Daoy (cell line): ENCODE results near the gene KCNG2. TPM values are rescaled to one million over a fixed set of nuclear protein-coding genes. Genes with fewer than 3 reads are reported as not detected.

Experiments used
- DNase-seq: peaks from one replicate; pipeline ENCODE4 v3.0.0-alpha.2; 2015; ENCODE audit warnings: low read depth
- total RNA-seq: library from RNA; depleted of rRNA; stranded (reverse); fragments of >200 nt; shearing (Covaris generic); gene quantifications from 2 replicates; pipeline ENCODE4 v1.2.3, GENCODE V29; 2014; rRNA removed

The KCNG2 gene
- total RNA-seq, 1 experiment from 2014 or later, result not detected

GRCh38 chr18:79940814-79941472 lies 143.2 kb downstream of the KCNG2 start:
- no peak for DNase-seq

GRCh38 chr18:79941473-79942119 lies 143.9 kb downstream of the KCNG2 start:
- no peak for DNase-seq

GRCh38 chr18:79942211-79942610 lies 144.5 kb downstream of the KCNG2 start:
- no peak for DNase-seq

GRCh38 chr18:79942786-79943607 lies 145.3 kb downstream of the KCNG2 start:
- no peak for DNase-seq

GRCh38 chr18:79943608-79944125 lies 145.9 kb downstream of the KCNG2 start:
- no peak for DNase-seq

GRCh38 chr18:79944126-79944731 lies 146.5 kb downstream of the KCNG2 start:
- no peak for DNase-seq

- DNase-seq, result no peak
Measured at GRCh38 chr18:79944746-79945117, 147.0 kb downstream of the KCNG2 start.

- no peak for DNase-seq
Measured at GRCh38 chr18:79945118-79946042, 147.6 kb downstream of the KCNG2 start.

- no peak for DNase-seq
Measured at GRCh38 chr18:79947054-79947755, 149.5 kb downstream of the KCNG2 start.

- no peak for DNase-seq
Measured at GRCh38 chr18:79947881-79948610, 150.3 kb downstream of the KCNG2 start.

- no peak for DNase-seq
Measured at GRCh38 chr18:79948719-79949411, 151.1 kb downstream of the KCNG2 start.

Other genes starting within 250 kb of the KCNG2 start
- gene CTDP1, start 118.1 kb upstream of the KCNG2 start, total RNA-seq, result 12.1 and 13.9 TPM in 2 replicates
- gene SLC66A2, start 153.7 kb downstream of the KCNG2 start, total RNA-seq, result 7.6 and 11.3 TPM in 2 replicates
- gene HSBP1L1, start 166.7 kb downstream of the KCNG2 start, total RNA-seq, result 0.18 and 0.69 TPM in 2 replicates
- 91.5 and 160 TPM in 2 replicates for gene TXNL4A, start 190.6 kb downstream of the KCNG2 start, total RNA-seq
- gene RBFA, start 236.5 kb downstream of the KCNG2 start, total RNA-seq, result 19.9 and 22.6 TPM in 2 replicates